ENCODE measurements around the gene STARD3. TPM values are rescaled to one million over a fixed set of nuclear protein-coding genes. Genes with fewer than 3 reads are reported as not detected.
"Not testable (repeated sequence)": the region's sequence is repeated elsewhere in the genome, so short reads cannot be mapped to it uniquely, and the experiment has no call there.

STARD3 gene
- polyA plus RNA-seq, 5 donors = 44.5 to 62.7 (median 58.2) TPM

- no peak for DNase-seq
Measured at GRCh38 chr17:39706921-39707337, 70.0 kb downstream of the STARD3 start.

- DNase-seq = no peak
Measured at GRCh38 chr17:39709319-39709997, 72.5 kb downstream of the STARD3 start.

GRCh38 chr17:39709998-39710964 is 73.3 kb downstream of the STARD3 start:
- no peak for DNase-seq

GRCh38 chr17:39711071-39711470 is 74.1 kb downstream of the STARD3 start:
- not testable (repeated sequence) for DNase-seq

- DNase-seq = no peak
Measured at GRCh38 chr17:39711851-39712250, 74.9 kb downstream of the STARD3 start.

Other genes starting within 250 kb of the STARD3 start
- 10 to 100 TPM in 4 of 5 donors, 1 to 10 TPM in 1; 9.3 to 19.0 (median 15.6) TPM for gene FBXL20, start 235.5 kb upstream of the STARD3 start, polyA plus RNA-seq (ENCODE audit: insufficient read depth in 1 of 5, insufficient read length in 5 of 5, low replicate concordance in 1 of 5)
- 10 to 100 TPM; 38.8 to 60.2 (median 57.2) TPM for gene MED1, start 185.9 kb upstream of the STARD3 start, polyA plus RNA-seq (ENCODE audit: insufficient read depth in 1 of 5, insufficient read length in 5 of 5, low replicate concordance in 1 of 5)
- 10 to 100 TPM; 47.3 to 74.0 (median 72.8) TPM for gene CDK12, start 175.7 kb upstream of the STARD3 start, polyA plus RNA-seq (ENCODE audit: insufficient read depth in 1 of 5, insufficient read length in 5 of 5, low replicate concordance in 1 of 5)
- under 1 TPM in 4 of 5 donors, not detected in 1; 0.03 to 0.08 (median 0.04) TPM for gene NEUROD2, start 29.2 kb upstream of the STARD3 start, polyA plus RNA-seq (ENCODE audit: insufficient read depth in 1 of 5, insufficient read length in 5 of 5, low replicate concordance in 1 of 5)
- gene PPP1R1B, start 10.2 kb upstream of the STARD3 start, polyA plus RNA-seq (ENCODE audit: insufficient read depth in 1 of 5, insufficient read length in 5 of 5, low replicate concordance in 1 of 5) = 10 to 100 TPM; 48.3 to 68.1 (median 60.1) TPM
- gene TCAP, start 28.2 kb downstream of the STARD3 start, polyA plus RNA-seq (ENCODE audit: insufficient read depth in 1 of 5, insufficient read length in 5 of 5, low replicate concordance in 1 of 5) = 10 to 100 TPM in 1 of 5 donors, 1 to 10 TPM in 4; 1.0 to 14.8 (median 1.8) TPM
- 1 to 10 TPM; 1.1 to 2.6 (median 2.1) TPM for gene PNMT, start 31.3 kb downstream of the STARD3 start, polyA plus RNA-seq (ENCODE audit: insufficient read depth in 1 of 5, insufficient read length in 5 of 5, low replicate concordance in 1 of 5)
- gene PGAP3, start 50.9 kb downstream of the STARD3 start, polyA plus RNA-seq (ENCODE audit: insufficient read depth in 1 of 5, insufficient read length in 5 of 5, low replicate concordance in 1 of 5) = 10 to 100 TPM; 33.1 to 44.2 (median 39.4) TPM
- 100 to 1,000 TPM in 2 of 5 donors, 10 to 100 TPM in 3; 91.5 to 123 (median 99.0) TPM for gene ERBB2, start 62.9 kb downstream of the STARD3 start, polyA plus RNA-seq (ENCODE audit: insufficient read depth in 1 of 5, insufficient read length in 5 of 5, low replicate concordance in 1 of 5)
- gene MIEN1, start 93.4 kb downstream of the STARD3 start, polyA plus RNA-seq (ENCODE audit: insufficient read depth in 1 of 5, insufficient read length in 5 of 5, low replicate concordance in 1 of 5) = 10 to 100 TPM; 21.1 to 31.3 (median 24.0) TPM
- 10 to 100 TPM; 23.9 to 32.7 (median 28.0) TPM for gene GRB7, start 100.8 kb downstream of the STARD3 start, polyA plus RNA-seq (ENCODE audit: insufficient read depth in 1 of 5, insufficient read length in 5 of 5, low replicate concordance in 1 of 5)
- gene IKZF3, start 227.2 kb downstream of the STARD3 start, polyA plus RNA-seq (ENCODE audit: insufficient read depth in 1 of 5, insufficient read length in 5 of 5, low replicate concordance in 1 of 5) = 1 to 10 TPM; 1.1 to 1.8 (median 1.3) TPM
- not detected for gene ZPBP2, start 231.1 kb downstream of the STARD3 start, polyA plus RNA-seq (ENCODE audit: insufficient read depth in 1 of 5, insufficient read length in 5 of 5, low replicate concordance in 1 of 5)